GM23338 (cell line): ENCODE data around the gene DCTN5.

ENCODE experiments used
- CREB1 ChIP-seq: fragments of 250-450 bp; sonication (Bioruptor Pico); IDR thresholded peaks from 2 replicates; pipeline ENCODE4 v1.5.0; 2020; ENCODE audit warnings: low read depth, mild to moderate bottlenecking, moderate library complexity
- ETS1 ChIP-seq: IDR thresholded peaks from 2 replicates; pipeline ENCODE4 v1.6.1; 2016; ENCODE audit warnings: antibody characterized with exemption
- EZH2 ChIP-seq: fragments of 200-600 bp; sonication (generic); IDR thresholded peaks from one replicate; pipeline ENCODE4 v1.8.0; 2017; ENCODE audit warnings: antibody characterized with exemption, mild to moderate bottlenecking, low read depth; ENCODE audit not compliant: unreplicated experiment
- EZH2phosphoT487 ChIP-seq: fragments of 200-600 bp; sonication (generic); IDR thresholded peaks from one replicate; pipeline ENCODE4 v1.8.1; 2018; ENCODE audit warnings: antibody characterized with exemption; ENCODE audit not compliant: unreplicated experiment
- JUNB ChIP-seq: IDR thresholded peaks from one replicate; pipeline ENCODE4 v1.6.1; 2016; ENCODE audit warnings: antibody characterized with exemption; ENCODE audit not compliant: unreplicated experiment
- NANOG ChIP-seq: IDR thresholded peaks from 2 replicates; pipeline ENCODE4 v1.6.1; 2016; ENCODE audit warnings: antibody characterized with exemption, borderline replicate concordance
- POLR2AphosphoS5 ChIP-seq: IDR thresholded peaks from 2 replicates; pipeline ENCODE4 v1.6.1; 2016; ENCODE audit warnings: antibody characterized with exemption, low read depth
- REST ChIP-seq: IDR thresholded peaks from one replicate; pipeline ENCODE4 v1.6.1; 2018; ENCODE audit warnings: antibody characterized with exemption; ENCODE audit not compliant: unreplicated experiment
- ZNF114 ChIP-seq: fragments of 250-450 bp; sonication (Bioruptor Pico); IDR thresholded peaks from 2 replicates; pipeline ENCODE4 v1.5.0; 2020; ENCODE audit warnings: mild to moderate bottlenecking, moderate library complexity
- ZNF331 ChIP-seq: fragments of 250-450 bp; sonication (Bioruptor Pico); IDR thresholded peaks from 2 replicates; pipeline ENCODE4 v1.5.0; 2020; ENCODE audit warnings: low read depth, mild to moderate bottlenecking, moderate library complexity
- TF ChIP-seq, protein P1 (sequence below), 2 experiments: fragments of 200-600 bp in 1 of 2; sonication (generic) in 1 of 2; conservative IDR thresholded peaks; 2 replicates each; pipeline versions ENCODE4 v1.5.1 to v1.6.1; 2016 to 2017; ENCODE audit warnings: antibody characterized with exemption in 2 of 2, low read depth in 2 of 2, mild to moderate bottlenecking in 2 of 2, moderate library complexity in 1 of 2

- TF ChIP-seq EZH2, result no peak
- TF ChIP-seq, protein P1, sequence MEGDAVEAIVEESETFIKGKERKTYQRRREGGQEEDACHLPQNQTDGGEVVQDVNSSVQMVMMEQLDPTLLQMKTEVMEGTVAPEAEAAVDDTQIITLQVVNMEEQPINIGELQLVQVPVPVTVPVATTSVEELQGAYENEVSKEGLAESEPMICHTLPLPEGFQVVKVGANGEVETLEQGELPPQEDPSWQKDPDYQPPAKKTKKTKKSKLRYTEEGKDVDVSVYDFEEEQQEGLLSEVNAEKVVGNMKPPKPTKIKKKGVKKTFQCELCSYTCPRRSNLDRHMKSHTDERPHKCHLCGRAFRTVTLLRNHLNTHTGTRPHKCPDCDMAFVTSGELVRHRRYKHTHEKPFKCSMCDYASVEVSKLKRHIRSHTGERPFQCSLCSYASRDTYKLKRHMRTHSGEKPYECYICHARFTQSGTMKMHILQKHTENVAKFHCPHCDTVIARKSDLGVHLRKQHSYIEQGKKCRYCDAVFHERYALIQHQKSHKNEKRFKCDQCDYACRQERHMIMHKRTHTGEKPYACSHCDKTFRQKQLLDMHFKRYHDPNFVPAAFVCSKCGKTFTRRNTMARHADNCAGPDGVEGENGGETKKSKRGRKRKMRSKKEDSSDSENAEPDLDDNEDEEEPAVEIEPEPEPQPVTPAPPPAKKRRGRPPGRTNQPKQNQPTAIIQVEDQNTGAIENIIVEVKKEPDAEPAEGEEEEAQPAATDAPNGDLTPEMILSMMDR (conservative IDR thresholded peaks at IDR 0.05; ENCODE audit: low read depth in 2 of 2), result no peak
- TF ChIP-seq REST, result no peak
- TF ChIP-seq EZH2phosphoT487, result no peak
- no peak for TF ChIP-seq POLR2AphosphoS5
- TF ChIP-seq ETS1, result no peak
- no peak for TF ChIP-seq ZNF331 (CRISPR knock-in tag)
- TF ChIP-seq CREB1, result no peak
- no peak for TF ChIP-seq JUNB
- TF ChIP-seq NANOG, result no peak
- no peak for TF ChIP-seq ZNF114 (CRISPR knock-in tag)
These were observed 49.7 kb downstream of the DCTN5 start for GRCh38 chr16:23690771-23691482.
